HG03095 (cell line): Measurements from ENCODE around the gene POP5.
"Not testable (repeated sequence)": the region's sequence is repeated elsewhere in the genome, so short reads cannot be mapped to it uniquely, and the experiment has no call there.

Experiments used
- ATAC-seq: cut with Tn5 transposase; IDR thresholded peaks from one replicate; pipeline ENCODE4 v1.9.1; 2021; ENCODE audit warnings: moderate library complexity; ENCODE audit not compliant: unreplicated experiment

POP5 gene, protein sequence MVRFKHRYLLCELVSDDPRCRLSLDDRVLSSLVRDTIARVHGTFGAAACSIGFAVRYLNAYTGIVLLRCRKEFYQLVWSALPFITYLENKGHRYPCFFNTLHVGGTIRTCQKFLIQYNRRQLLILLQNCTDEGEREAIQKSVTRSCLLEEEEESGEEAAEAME

GRCh38 chr12:120580787-120581723 lies at the start of gene POP5:
Gene POP5, minus strand, starts transcription at chr12:120581402. Its CDS starts 40 bp downstream, at chr12:120581362.
- ATAC-seq, result peak; percentile 86

DNA sequence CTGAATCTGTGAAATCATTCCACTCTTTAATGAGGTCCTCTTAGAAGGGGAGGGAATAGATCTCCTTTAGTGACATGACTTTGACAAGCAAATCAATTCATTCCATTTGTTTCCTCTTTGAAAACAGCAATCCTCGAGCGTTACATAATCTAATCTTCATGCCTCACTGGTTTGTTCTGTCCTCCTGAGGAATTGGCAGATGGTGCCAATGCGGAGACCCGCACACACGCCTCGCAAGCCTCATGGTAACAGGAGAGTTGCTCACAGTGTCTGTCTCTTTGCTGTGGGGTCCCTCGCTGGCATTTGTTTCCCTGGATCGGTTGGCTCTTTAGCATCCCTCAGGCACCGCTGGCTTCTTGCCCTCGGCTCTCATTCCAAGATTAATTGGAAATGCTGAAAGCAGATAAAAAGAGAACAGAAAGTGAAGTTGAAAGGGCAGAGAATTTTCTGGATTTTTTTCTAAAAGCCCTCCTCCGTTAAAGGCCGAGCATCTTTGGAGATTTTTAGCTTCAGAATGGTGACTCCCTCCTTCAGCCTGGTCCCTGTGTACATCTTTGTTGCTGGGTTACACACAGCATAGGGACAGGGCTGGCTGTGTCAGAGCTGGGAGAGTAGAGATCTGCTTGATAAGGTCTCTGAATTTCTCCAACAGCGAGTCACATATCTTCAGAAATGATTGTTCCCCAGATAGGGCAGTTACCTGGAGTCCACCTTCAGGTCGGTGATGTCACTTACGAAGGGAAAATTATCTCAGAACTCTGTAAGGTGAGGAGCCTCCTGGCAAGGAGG lies 49.1 kb upstream of the POP5 start:
- ATAC-seq, result no peak

DNA sequence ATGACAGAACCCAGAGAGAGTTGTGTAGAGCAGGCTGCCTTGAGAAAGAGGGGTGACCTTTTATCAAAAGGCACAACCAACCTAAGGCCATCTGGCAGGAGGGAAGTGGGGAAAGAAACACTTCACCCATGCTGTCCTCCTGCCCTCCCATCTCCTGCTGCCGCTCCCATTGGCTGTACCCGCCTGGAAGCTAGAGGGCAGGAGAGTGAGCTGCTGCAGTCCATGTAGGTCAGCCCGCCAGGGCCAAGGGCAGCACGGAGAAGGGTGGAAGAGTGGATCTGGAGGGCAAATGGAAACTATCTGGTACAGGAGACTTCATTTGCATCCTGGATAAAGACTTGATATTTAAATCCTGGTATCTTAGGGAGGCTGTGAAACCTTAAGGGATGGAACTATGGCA lies 47.7 kb upstream of the POP5 start:
- ATAC-seq, result no peak

DNA sequence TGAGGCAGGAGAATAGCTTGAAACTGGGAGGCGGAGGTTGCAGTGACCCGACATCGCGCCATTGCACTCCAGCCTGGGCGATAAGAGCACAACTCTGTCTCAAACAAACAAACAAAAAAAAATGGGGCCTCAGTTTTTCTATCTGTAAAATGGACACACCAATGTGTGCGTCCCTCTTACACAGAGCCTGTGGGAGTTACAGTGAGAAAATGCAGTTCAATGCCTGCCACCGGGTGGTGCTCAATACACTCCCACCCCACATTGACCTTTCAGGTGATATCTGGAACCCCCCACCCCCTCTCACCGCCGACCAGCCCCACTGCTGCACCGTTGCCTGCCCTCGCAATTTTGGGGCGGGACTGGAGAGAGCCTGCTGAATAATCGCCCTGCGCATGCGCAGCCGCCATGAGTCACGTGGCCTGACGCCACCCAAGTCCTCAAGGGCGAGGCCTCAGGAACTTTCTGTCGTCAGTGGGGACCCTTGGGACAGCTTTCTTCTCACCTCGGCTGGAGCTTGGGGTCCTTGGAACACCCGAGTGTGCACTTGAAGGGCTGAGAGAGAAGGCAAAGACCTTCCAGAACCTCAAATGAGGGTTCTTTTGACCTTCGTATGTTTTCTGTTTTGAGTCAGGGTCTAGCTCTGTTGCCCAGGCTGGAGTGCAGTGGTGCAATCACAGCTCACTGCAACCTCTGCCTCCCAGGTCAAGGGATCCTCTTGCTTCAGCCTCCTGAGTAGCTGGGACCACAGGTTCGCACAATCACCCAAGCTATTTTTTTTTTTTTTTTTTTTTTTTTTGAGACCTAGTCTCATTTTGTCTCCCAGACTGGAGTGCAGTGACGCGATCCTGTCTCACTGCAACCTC lies 44.6 kb upstream of the POP5 start:
- ATAC-seq, result no peak

- no peak for ATAC-seq
These were observed 39.4 kb upstream of the POP5 start for GRCh38 chr12:120620624-120621023.

DNA sequence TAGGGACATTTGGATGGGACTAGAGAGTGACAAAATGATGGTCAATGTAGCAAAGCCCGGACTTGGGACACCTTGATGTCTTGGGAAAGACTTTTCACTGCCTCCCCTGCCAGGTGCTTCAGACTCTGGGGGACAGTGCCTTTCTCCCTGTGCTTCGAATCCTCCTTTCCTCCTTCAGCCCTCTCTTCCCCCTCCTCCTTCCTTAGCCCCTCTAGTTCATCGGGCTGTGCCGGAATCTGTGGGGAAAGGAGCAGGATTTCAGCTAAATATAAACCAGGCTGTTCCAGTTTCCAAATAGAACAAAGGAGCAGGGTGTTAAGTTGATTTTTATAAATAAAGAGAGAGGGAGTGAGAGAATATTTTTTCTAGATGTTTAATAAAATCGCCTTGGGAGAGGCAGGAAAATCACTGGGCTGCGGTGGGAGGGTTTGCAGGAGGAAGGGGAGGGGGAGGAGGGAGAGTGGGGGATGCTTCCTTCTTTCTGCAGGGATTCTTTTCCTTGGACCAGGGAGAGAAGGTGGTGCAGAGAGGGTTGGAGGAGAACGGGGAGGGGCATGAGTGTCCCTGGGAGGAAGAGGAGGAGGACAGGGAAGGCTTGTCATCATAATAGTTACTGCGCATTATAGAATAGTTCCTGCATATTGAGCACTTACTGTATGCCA lies 37.9 kb upstream of the POP5 start:
- ATAC-seq, result no peak

DNA sequence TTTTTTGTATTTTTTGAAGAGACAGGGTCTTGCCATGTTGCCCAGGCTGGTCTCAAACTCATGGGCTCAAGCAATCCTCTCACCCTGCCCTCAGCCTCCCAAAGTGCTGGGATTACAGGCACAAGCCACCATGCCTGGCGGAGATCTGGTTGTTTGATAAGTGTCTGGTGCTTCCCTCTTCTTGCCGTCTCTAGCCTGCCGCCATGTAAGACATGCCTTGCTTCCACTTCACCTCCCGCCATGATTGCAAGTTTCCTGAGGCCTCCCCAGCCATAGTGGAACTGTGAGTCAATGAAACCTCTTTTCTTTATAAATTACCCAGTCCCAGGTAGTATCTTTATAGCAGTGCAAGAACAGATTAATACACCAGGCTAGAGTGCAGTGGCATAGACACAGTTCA lies 36.6 kb upstream of the POP5 start:
- ATAC-seq, result not testable (repeated sequence)

DNA sequence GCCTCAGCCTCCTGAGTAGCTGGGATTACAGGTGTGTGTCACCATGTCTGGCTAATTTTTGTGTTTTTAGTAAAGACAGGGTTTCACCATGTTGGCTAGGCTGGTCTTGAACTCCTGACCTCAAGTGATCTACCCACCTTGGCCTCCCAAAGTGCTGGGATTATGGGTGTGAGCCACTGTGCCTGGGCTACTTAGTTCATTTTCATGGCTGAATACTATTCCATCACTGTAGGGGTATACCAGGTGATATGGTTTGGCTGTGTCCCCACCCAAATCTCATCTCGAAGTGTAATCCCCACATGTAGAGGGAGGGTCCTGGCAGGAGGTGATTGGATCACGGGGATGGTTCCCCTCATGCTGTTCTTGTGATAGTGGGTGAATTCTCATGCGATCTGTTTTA lies 36.0 kb upstream of the POP5 start:
- not testable (repeated sequence) for ATAC-seq

DNA sequence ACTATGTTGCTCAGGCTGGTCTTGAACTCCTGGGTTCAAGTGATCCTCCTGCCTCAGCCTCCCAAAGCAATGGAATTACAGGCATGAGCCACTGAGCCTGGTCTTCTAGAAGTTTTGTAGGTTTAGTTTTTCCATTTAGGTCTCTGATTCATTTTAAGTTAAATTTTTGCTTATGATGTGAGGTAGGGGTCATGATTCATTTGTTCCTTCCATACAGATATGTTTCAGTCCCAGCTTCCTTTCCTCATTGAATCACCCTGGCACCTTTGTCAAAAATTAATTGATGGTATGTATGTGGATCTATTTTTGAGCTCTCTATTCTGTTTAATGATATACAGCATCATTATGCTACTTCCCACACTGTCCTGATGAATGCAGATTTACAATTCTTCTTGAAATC lies 33.6 kb upstream of the POP5 start:
- ATAC-seq, result no peak

DNA sequence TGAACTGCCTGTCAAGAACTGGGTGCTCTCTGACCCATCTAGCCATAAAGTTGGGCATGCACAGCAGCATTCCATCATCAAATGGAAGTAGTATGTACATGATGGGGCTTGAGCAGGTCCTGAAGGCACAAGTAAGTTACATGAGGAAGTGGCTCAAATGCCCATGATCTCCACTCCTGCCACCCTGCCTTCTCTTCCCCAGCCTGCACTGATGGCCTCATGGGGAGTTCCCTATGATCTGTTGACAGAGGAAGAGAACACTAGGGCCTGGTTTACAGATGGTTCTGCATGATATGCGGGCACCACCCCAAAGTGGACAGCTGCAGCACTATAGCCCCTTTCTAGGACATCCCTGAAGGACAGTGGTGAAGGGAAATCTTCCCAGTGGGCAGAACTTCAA lies 30.3 kb upstream of the POP5 start:
- ATAC-seq, result not testable (repeated sequence)

- ATAC-seq, result no peak
These were observed 29.4 kb upstream of the POP5 start for GRCh38 chr12:120610560-120610959.

DNA sequence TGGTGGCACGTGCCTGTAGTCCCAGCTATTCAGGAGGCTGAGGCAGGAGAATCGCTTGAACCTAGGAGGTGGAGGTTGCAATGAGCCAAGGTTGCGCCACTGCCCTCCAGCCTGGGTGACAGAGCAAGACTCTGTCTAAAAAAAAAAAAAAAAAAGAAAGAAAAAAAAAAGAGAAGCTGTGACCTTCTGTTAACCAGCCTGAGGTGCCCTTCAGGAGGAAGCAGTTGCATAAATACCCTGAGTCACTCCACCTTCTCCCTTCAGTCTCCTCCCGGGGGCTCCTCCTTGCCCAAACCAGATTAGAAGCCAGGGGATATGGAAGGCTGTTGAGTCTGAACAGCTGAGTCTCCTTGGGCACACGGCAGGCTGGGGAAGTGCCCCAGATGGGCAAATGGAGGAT lies 21.2 kb upstream of the POP5 start:
- ATAC-seq, result not testable (repeated sequence)

GRCh38 chr12:120599672-120600552 lies 18.7 kb upstream of the POP5 start:
- ATAC-seq, result no peak

DNA sequence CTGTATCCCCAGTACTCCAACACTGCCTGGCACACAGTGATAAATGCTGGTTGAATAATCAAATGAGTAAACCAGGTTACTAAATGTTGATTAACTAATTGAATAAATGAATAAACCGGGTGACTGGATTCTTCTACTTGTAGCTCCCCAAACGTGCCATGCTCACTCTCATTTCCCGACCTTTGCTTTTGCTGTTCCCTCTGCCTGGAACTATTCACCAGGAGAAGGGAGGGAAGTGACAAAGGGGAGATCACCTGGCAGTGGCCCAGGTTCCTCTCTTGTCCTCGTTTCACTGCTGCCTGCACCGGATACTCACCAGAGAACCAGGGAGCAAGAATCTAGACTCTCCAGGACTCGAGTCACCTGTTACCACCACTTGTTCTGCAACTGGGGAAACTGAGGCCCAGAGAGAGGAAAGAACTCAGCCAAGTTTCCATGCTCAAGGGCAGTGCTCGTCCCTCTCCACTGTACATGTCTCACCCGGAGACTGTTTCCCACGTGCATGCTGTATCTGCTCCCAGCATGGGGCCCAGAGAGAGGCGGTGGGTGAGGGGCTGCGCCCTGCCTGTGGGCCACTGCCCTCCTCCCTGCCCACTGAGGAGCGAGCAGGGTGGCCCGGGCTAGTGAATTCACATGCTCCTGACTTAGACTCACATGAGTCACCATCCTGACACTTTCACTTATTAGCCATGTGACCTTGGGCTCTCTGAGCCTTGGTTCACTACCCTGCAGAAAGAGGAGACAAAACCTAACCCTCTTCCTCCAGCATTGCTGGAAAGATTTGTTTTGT lies 17.7 kb upstream of the POP5 start:
- no peak for ATAC-seq

DNA sequence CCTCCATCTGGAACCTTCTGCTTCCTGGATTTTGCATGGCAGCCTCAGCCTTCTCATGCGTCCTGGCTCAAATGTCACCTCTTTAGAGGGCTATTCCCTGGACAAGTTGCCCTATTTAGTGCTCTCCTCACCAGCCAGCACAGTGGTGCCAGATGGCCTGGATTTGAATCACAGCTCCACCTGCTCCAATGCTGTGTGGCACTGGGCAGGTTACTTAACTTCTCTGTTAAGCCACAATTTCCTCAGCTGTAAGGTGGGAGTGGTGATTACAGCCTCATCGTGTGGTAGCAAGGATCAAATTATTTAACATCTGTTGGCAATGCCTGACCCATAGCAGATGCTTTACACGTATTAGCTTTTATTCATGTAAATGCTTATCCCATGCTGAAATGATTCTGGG lies 16.7 kb upstream of the POP5 start:
- ATAC-seq, result no peak

DNA sequence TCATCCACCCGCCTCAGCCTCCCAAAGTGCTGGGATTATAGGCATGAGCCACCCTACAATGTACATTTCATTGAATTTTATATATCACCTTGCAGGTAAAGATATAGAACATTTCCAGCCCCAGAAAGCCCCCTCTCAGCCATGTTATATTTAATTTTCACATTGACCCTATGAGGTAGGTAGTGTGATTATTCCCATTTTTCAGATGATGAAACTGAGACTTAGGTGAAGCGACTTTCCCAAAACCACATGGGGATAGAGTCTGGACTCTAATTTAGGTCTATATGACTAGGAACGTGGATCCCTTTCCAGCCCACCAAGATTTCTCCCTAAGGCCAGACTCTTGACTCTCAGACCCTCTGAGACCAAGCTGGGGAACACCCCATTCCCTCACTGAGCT lies 15.7 kb upstream of the POP5 start:
- ATAC-seq, result no peak

DNA sequence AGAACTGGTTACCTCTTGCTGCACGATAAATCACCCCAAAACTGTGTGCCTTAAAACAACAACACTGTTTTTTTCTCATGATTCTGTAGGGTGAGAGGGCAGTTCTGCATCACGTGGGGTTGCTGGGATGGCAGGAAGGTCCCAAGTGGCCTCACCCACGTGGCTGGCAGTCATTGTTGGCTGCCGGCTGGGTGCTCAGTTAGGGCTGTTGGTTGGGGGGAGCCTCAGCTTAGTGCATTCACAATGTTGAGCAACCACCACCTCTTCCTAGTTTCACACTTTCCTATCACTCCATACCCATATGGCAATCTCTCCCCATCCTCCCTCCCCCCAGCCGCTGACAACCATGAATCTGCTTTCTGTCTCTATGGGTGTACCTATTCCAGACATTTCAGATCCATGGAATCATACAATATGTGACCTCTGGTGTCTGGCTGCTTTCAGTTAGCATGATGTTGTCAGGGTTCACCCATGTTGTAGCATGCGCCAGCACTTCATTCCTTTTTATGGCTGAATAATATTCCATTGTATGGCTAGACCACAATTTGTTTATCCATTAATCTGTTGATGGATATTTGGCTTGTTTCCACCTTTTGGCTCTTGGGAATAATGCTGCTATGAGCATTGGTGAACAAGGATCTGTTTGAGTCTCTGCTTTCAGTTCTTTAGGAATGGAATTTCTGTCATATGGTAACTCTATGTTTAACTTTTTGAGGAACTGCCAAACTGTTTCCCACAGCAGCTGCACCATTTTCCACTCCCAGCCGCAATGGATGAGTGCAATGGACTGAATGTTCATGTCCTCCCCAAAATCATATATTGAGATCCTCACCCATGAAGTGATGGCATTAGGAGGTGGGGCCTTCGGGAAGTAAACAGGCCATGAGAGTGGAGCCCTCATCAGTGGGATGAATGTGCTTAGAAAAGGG lies 11.2 kb upstream of the POP5 start:
- no peak for ATAC-seq
